IMR-90 (cell line): ENCODE data around the gene ATG7. TPM values are rescaled to one million over a fixed set of nuclear protein-coding genes. Genes with fewer than 3 reads are reported as not detected.

Experiments
- ATAC-seq: fragments of 200-7000 bp; cut with Tn5 transposase; 2 replicates; pipeline ENCODE4 v1.9.1; 2020; ENCODE audit warnings: low read depth, mild to moderate bottlenecking, moderate library complexity
- BruUV-seq: library from RNA; stranded (reverse); fragments of 400-500 nt; replicated peaks from 2 replicates; lab custom pipeline; 2021; lab: Mats Ljungman, UMichigan
- CTCF ChIA-PET: fragments of 300-600 bp; formaldehyde crosslinking; extraction: SDS; loops from one replicate; lab custom pipeline; 2021; ENCODE audit warnings: antibody characterized with exemption; lab: Yijun Ruan, JAX
- POLR2A ChIA-PET: fragments of 300-600 bp; sonication (Branson Sonifier 250); formaldehyde crosslinking; loops from one replicate; lab custom pipeline; 2022; ENCODE audit warnings: antibody characterized with exemption; ENCODE audit not compliant: unreplicated experiment; lab: Charles Lee
- DNase-seq: peaks from one replicate; pipeline ENCODE4 v3.0.0; 2013
- H2AFZ ChIP-seq: replicated peaks from 2 replicates; pipeline ENCODE3; 2013; ENCODE audit warnings: low read length, mild to moderate bottlenecking; ENCODE audit not compliant: poor library complexity
- H2AK5ac ChIP-seq: 2 replicates; pipeline ENCODE4 v1.6.1; 2013; ENCODE audit warnings: low read depth, low read length, inconsistent platforms
- H2AK9ac ChIP-seq: replicated peaks from 2 replicates; pipeline ENCODE3; 2013; ENCODE audit warnings: mild to moderate bottlenecking, low read depth, low read length, moderate library complexity; ENCODE audit not compliant: poor library complexity
- H2BK120ac ChIP-seq: 2 replicates; pipeline ENCODE4 v1.6.1; 2013; ENCODE audit warnings: low read depth, low read length, inconsistent platforms
- H2BK15ac ChIP-seq: 3 replicates; pipeline ENCODE4 v1.6.1; 2013; ENCODE audit warnings: low read depth, low read length, inconsistent platforms
- H2BK20ac ChIP-seq: 2 replicates; pipeline ENCODE4 v1.6.1; 2013; ENCODE audit warnings: low read depth, mild to moderate bottlenecking, inconsistent platforms, low read length, moderate library complexity
- H2BK5ac ChIP-seq: 2 replicates; pipeline ENCODE4 v1.6.1; 2013; ENCODE audit warnings: mild to moderate bottlenecking, low read depth, low read length, inconsistent platforms; ENCODE audit not compliant: poor library complexity, severe bottlenecking
- H3K14ac ChIP-seq: replicated peaks from 2 replicates; pipeline ENCODE4 v1.6.1; 2013; ENCODE audit warnings: low read depth, low read length, inconsistent platforms
- H3K18ac ChIP-seq: 2 replicates; pipeline ENCODE4 v1.6.1; 2013; ENCODE audit warnings: low read depth, low read length, control low read depth
- H3K23ac ChIP-seq: 2 replicates; pipeline ENCODE4 v1.6.1; 2013; ENCODE audit warnings: low read depth, low read length, inconsistent platforms
- H3K27ac ChIP-seq: 2 replicates; pipeline ENCODE4 v1.5.1; 2013; ENCODE audit warnings: mild to moderate bottlenecking, control low read depth, low read length; ENCODE audit not compliant: insufficient read depth
- H3K27me3 ChIP-seq: 2 replicates; pipeline ENCODE4 v1.6.1; 2013; ENCODE audit warnings: low read length; ENCODE audit not compliant: control insufficient read depth, insufficient read depth
- H3K36me3 ChIP-seq: 2 replicates; pipeline ENCODE4 v1.6.1; 2013; ENCODE audit warnings: low read length, mixed read lengths; ENCODE audit not compliant: control insufficient read depth, insufficient read depth
- H3K4ac ChIP-seq: 2 replicates; pipeline ENCODE4 v1.6.1; 2013; ENCODE audit warnings: low read depth, low read length, inconsistent platforms
- H3K4me1 ChIP-seq: 2 replicates; pipeline ENCODE4 v1.6.1; 2013; ENCODE audit warnings: low read length, mixed read lengths; ENCODE audit not compliant: control insufficient read depth, insufficient read depth
- H3K4me2 ChIP-seq: 2 replicates; pipeline ENCODE4 v1.6.1; 2013; ENCODE audit warnings: low read depth, mild to moderate bottlenecking, control low read depth, low read length, moderate library complexity
- H3K4me3 ChIP-seq: 2 replicates; pipeline ENCODE4 v1.5.1; 2013; ENCODE audit warnings: low read depth, mild to moderate bottlenecking, control low read depth, low read length, moderate library complexity; ENCODE audit not compliant: insufficient read depth
- H3K56ac ChIP-seq: 2 replicates; pipeline ENCODE4 v1.6.1; 2013; ENCODE audit warnings: low read length, inconsistent platforms; ENCODE audit not compliant: insufficient read depth; ENCODE audit errors: extremely low read depth
- H3K79me1 ChIP-seq, 2 experiments: 2 replicates each; pipeline ENCODE4 v1.6.1; 2013; ENCODE audit warnings: low read length in 2 of 2, inconsistent platforms in 1 of 2, low read depth in 1 of 2
- H3K9ac ChIP-seq: 2 replicates; pipeline ENCODE4 v1.6.1; 2013; ENCODE audit warnings: low read depth, low read length, control low read depth
- H3K9me1 ChIP-seq: 2 replicates; pipeline ENCODE4 v1.6.1; 2013; ENCODE audit warnings: low read length, inconsistent platforms; ENCODE audit not compliant: insufficient read depth
- H3K9me3 ChIP-seq: 2 replicates; pipeline ENCODE4 v1.6.1; 2013; ENCODE audit warnings: low read length; ENCODE audit not compliant: control insufficient read depth, insufficient read depth
- H4K20me1 ChIP-seq: 2 replicates; pipeline ENCODE4 v1.6.1; 2013; ENCODE audit warnings: low read length, inconsistent platforms; ENCODE audit not compliant: insufficient read depth
- H4K5ac ChIP-seq: 2 replicates; pipeline ENCODE4 v1.6.1; 2013; ENCODE audit warnings: mild to moderate bottlenecking, low read depth, low read length, control low read depth
- H4K8ac ChIP-seq, 2 experiments: 2 replicates each; pipeline ENCODE4 v1.6.1; 2013; ENCODE audit warnings: low read depth in 2 of 2, low read length in 2 of 2, control low read depth in 1 of 2, inconsistent platforms in 1 of 2
- H4K91ac ChIP-seq: 2 replicates; pipeline ENCODE4 v1.6.1; 2013; ENCODE audit warnings: low read depth, low read length, inconsistent platforms; ENCODE audit not compliant: insufficient read depth
- CEBPB ChIP-seq: IDR thresholded peaks from 2 replicates; pipeline ENCODE4 v1.6.1; 2012; ENCODE audit warnings: low read depth, low read length, improper control_type of control experiment
- NFE2L2 ChIP-seq: fragments of 150-350 bp; IDR thresholded peaks from 2 replicates; pipeline ENCODE4 v1.6.1; 2016; ENCODE audit warnings: low read depth, mild to moderate bottlenecking, low read length
- POLR2A ChIP-seq: IDR thresholded peaks from 2 replicates; pipeline ENCODE4 v1.6.1; 2012; ENCODE audit warnings: mild to moderate bottlenecking, low read depth, low read length
- RAD21 ChIP-seq: IDR thresholded peaks from 2 replicates; pipeline ENCODE4 v1.6.1; 2012; ENCODE audit warnings: low read length, improper control_type of control experiment
- SMC3 ChIP-seq: fragments of 150-350 bp; IDR thresholded peaks from 2 replicates; pipeline ENCODE4 v1.6.1; 2016; ENCODE audit warnings: low read depth, mild to moderate bottlenecking, antibody characterized with exemption, low read length, moderate library complexity
- USF2 ChIP-seq: fragments of 150-350 bp; IDR thresholded peaks from 2 replicates; pipeline ENCODE4 v1.6.1; 2017; ENCODE audit warnings: mild to moderate bottlenecking, antibody characterized with exemption, low read length, low read depth
- WGBS, 2 experiments: methylation state at CpG; one replicate each; pipeline versions ENCODE4 v1.1.5 to v1.1.7; 2013; ENCODE audit warnings: missing lambda C conversion rate in 2 of 2; ENCODE audit not compliant: insufficient read length in 1 of 2; ENCODE audit errors: extremely low coverage in 2 of 2; 5-methylcytosine and 5-hydroxymethylcytosine counted together
- dilution Hi-C: fragments of 300-500 bp; cut with HindIII; formaldehyde crosslinking; loops from one replicate; pipeline ENCODE4 v1.14.3; 2018; ENCODE audit warnings: low sequenced_read_pairs; ENCODE audit not compliant: unreplicated experiment
- in situ Hi-C: fragments of 300-500 bp; cut with MboI; formaldehyde crosslinking; loops from 3 replicates; pipeline ENCODE4 v1.14.3; 2019; ENCODE audit warnings: low sequenced_read_pairs, inconsistent platforms, mixed read lengths
- intact Hi-C: fragments of 100-400 bp; cut with micrococcal nuclease; formaldehyde crosslinking; loops from 2 replicates; pipeline ENCODE4 v1.10.0; 2022
- microRNA-seq, 2 experiments: library from miRNA; stranded (forward) in 1 of 2; unstranded in 1 of 2; fragments of 10-50 nt in 1 of 2; fragments of <30 nt in 1 of 2; gene quantifications in 1 of 2; microRNA quantifications in 1 of 2; one replicate each; pipeline versions ENCODE3 to v1.1.0; 2013 to 2020; ENCODE audit not compliant: insufficient read depth in 1 of 2, insufficient read length in 1 of 2, unreplicated experiment in 1 of 2
- polyA plus RNA-seq, 3 experiments: library from polyadenylated mRNA; depleted of rRNA; stranded (reverse); fragments of >200 nt; gene quantifications; 2 replicates each; pipeline ENCODE4 v1.2.3, GENCODE V29; 2012; ENCODE audit warnings: low replicate concordance in 1 of 3
- small RNA-seq, 5 experiments: library from RNA; depleted of rRNA; stranded (forward); fragments of <200 nt; gene quantifications; one replicate each; pipeline ENCODE3, GENCODE V24; 2012
- total RNA-seq: library from RNA; depleted of rRNA; stranded (reverse); fragments of >200 nt; gene quantifications from 2 replicates; pipeline ENCODE4 v1.2.3, GENCODE V29; 2012; rRNA removed

ATG7 gene
- total and polyA plus RNA-seq, 2 of the 4 experiments (the other 2 are of a cell fraction), result 15.6 to 51.4 TPM

- CTCF ChIA-PET, result no interaction called here
- peaks cover 40% of the 10 kb centered on the region for H3K4me1 ChIP-seq
- peaks cover 34% of the 10 kb centered on the region for H4K20me1 ChIP-seq
These were observed 334.8 kb downstream of the ATG7 start for GRCh38 chr3:11606865-11607440.

More at GRCh38 chr3:11606865-11607440, 334.8 kb downstream of the ATG7 start:
- no peak overlapping the region for H3K9ac ChIP-seq
- H2AK5ac ChIP-seq, result no peak overlapping the region; the same call in 1 of the 2 replicates
- TF ChIP-seq RAD21 (no peak), USF2 (no peak), SMC3 (no peak), NFE2L2 (no peak), POLR2A (no peak), CEBPB (no peak)
- peak overlapping the region; percentile 24; the same call in 1 of the 3 replicates for H2BK15ac ChIP-seq
- peak overlapping the region; percentile 63; the same call in 1 of the 2 replicates for H3K4ac ChIP-seq
- peak overlapping the region; percentile 41; the same call in 1 of the 2 replicates for H2BK120ac ChIP-seq
- H3K18ac ChIP-seq, result peak overlapping the region; percentile 55; the same call in 1 of the 2 replicates
- H4K5ac ChIP-seq, result no peak overlapping the region
- no peak overlapping the region for H3K4me3 ChIP-seq
- H3K79me1 ChIP-seq, result peaks cover 16 to 75% of the 10 kb centered on the region in 2 experiments
- no peaks in the 10 kb centered on the region for H3K27me3 ChIP-seq
- in situ Hi-C loops, result no loop called here
- H3K9me3 ChIP-seq, result no peaks in the 10 kb centered on the region
- dilution Hi-C loops, result no loop called here
- intact Hi-C loops, result no loop called here
- peak overlapping the region; percentile 54 for H2BK5ac ChIP-seq
- H3K36me3 ChIP-seq, result peaks cover 6% of the 10 kb centered on the region
- H4K91ac ChIP-seq, result no peak overlapping the region; the same call in 1 of the 2 replicates
- no peak overlapping the region for H3K14ac ChIP-seq
- no CpG with 5 or more reads among the region's 6 CpGs for WGBS, 2 experiments
- H3K27ac ChIP-seq, result peak overlapping the region; percentile 43; the same call in 1 of the 2 replicates
- peak overlapping the region; percentile 40; the same call in 1 of the 2 replicates for H3K23ac ChIP-seq
- peaks cover 25% of the 10 kb centered on the region for H3K9me1 ChIP-seq
- H2BK20ac ChIP-seq, result no peak overlapping the region
- no peak overlapping the region for H3K56ac ChIP-seq
- DNase-seq, result no peak
- peak overlapping the region in 1 of 2 experiments; percentile 29; a peak in 1 of 4 replicates for H4K8ac ChIP-seq
- 0 out of 2 replicates have a peak overlapping the region, but pooled peaks have one; percentile 9 for H3K4me2 ChIP-seq
- H2AFZ ChIP-seq, result no peak overlapping the region
- no TSS peak for BruUV-seq
- H2AK9ac ChIP-seq, result no peak overlapping the region
- POLR2A ChIA-PET, result interaction anchor here (1.2 kb wide), 1 partner anchor 31 kb away, joined by 3 read pairs; no protein-coding TSS in a partner anchor
- no peak for ATAC-seq

Small RNA genes within 50 kb of the gene (microRNA-seq; reads per million reads assigned to microRNA genes)
- gene AC022001.1 (ENCODE audit: insufficient read depth, insufficient read length), result not detected
- not detected for gene AC026185.1 (ENCODE audit: insufficient read depth, insufficient read length)
- gene AC083855.1 (ENCODE audit: insufficient read depth, insufficient read length), result not detected

Small RNA genes within 50 kb of the gene (small RNA-seq; reads per million reads assigned to genes)
- gene AC022001.1 (0 reads per million in 5 experiments), gene AC026185.1 (0 reads per million in 5 experiments), gene AC083855.1 (0 to 0.04 (median 0) reads per million in 5 experiments)

Other genes starting within 250 kb of the ATG7 start
- 13.1 and 16.1 TPM in 2 replicates for gene HRH1, start 117.9 kb upstream of the ATG7 start, total RNA-seq
- 7.6 and 8.1 TPM in 2 replicates for gene HRH1, start 117.9 kb upstream of the ATG7 start, polyA plus RNA-seq (2012; rRNA removed)